ENCODE data around the gene ZNF804A. TPM values are rescaled to one million over a fixed set of nuclear protein-coding genes. Genes with fewer than 3 reads are reported as not detected.

ZNF804A gene
- total and polyA plus RNA-seq, 2 of the 4 experiments (the other 2 are of a cell fraction), result 2.2 to 2.7 TPM

GRCh38 chr2:184558713-184559464 lies 39.4 kb upstream of the ZNF804A start:
- dilution Hi-C loops (cut with HindIII; ENCODE audit: low sequenced_read_pairs, unreplicated experiment), result no loop called here
- H2BK120ac ChIP-seq (ENCODE audit: low read depth, low read length), result no peak overlapping the region

More at GRCh38 chr2:184558713-184559464, 39.4 kb upstream of the ZNF804A start:
- TF ChIP-seq SMC3 (IDR thresholded peaks at IDR 0.05; ENCODE audit: low read depth, low read length), result no peak
- no peak for TF ChIP-seq RAD21 (IDR thresholded peaks at IDR 0.05; ENCODE audit: low read length)
- no peak for TF ChIP-seq USF2 (IDR thresholded peaks at IDR 0.05; ENCODE audit: low read depth, low read length)
- no peak for TF ChIP-seq CEBPB (IDR thresholded peaks at IDR 0.05; ENCODE audit: low read depth, low read length)
- TF ChIP-seq, protein P1, sequence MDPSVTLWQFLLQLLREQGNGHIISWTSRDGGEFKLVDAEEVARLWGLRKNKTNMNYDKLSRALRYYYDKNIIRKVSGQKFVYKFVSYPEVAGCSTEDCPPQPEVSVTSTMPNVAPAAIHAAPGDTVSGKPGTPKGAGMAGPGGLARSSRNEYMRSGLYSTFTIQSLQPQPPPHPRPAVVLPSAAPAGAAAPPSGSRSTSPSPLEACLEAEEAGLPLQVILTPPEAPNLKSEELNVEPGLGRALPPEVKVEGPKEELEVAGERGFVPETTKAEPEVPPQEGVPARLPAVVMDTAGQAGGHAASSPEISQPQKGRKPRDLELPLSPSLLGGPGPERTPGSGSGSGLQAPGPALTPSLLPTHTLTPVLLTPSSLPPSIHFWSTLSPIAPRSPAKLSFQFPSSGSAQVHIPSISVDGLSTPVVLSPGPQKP (IDR thresholded peaks at IDR 0.05; ENCODE audit: borderline replicate concordance, low read depth, low read length), result no peak
- no peak for TF ChIP-seq RFX5 (IDR thresholded peaks at IDR 0.05; ENCODE audit: low read depth, low read length)
- TF ChIP-seq CHD1 (IDR thresholded peaks at IDR 0.05; ENCODE audit: low read depth, low read length), result no peak
- Histone ChIP-seq H3K79me1 (ENCODE audit: low read depth in 1 of 2, low read length in 2 of 2) (no peaks in the 10 kb centered on the region), H3K9ac (ENCODE audit: low read depth, low read length) (no peak overlapping the region), H3K36me3 (ENCODE audit: control insufficient read depth, insufficient read depth, low read length) (no peaks in the 10 kb centered on the region), H3K4me1 (ENCODE audit: control insufficient read depth, insufficient read depth, low read length) (no peaks in the 10 kb centered on the region), H3K18ac (ENCODE audit: low read depth, low read length) (no peak overlapping the region), H2BK20ac (ENCODE audit: low read depth, low read length) (no peak overlapping the region), H2BK5ac (ENCODE audit: low read depth, low read length, poor library complexity, severe bottlenecking) (no peak overlapping the region), H3K4me3 (ENCODE audit: insufficient read depth, low read depth, low read length) (no peak overlapping the region), H3K14ac (replicated peaks; ENCODE audit: low read depth, low read length) (no peak overlapping the region), H3K23ac (ENCODE audit: low read depth, low read length) (no peak overlapping the region), H3K9me1 (ENCODE audit: insufficient read depth, low read length) (no peaks in the 10 kb centered on the region), H3K27me3 (ENCODE audit: control insufficient read depth, insufficient read depth, low read length) (no peaks in the 10 kb centered on the region), H4K5ac (ENCODE audit: low read depth, low read length) (no peak overlapping the region), H2AK9ac (replicated peaks; ENCODE audit: low read depth, low read length, poor library complexity) (no peak overlapping the region), H2AK5ac (ENCODE audit: low read depth, low read length) (no peak overlapping the region), H3K27ac (ENCODE audit: insufficient read depth, low read length) (no peak overlapping the region), H4K91ac (ENCODE audit: insufficient read depth, low read depth, low read length) (no peak overlapping the region), H3K56ac (ENCODE audit: extremely low read depth, insufficient read depth, low read length) (no peak overlapping the region), H3K4me2 (ENCODE audit: low read depth, low read length) (no peak overlapping the region), H4K8ac (ENCODE audit: low read depth in 2 of 2, low read length in 2 of 2) (no peak overlapping the region), H3K9me3 (ENCODE audit: control insufficient read depth, insufficient read depth, low read length) (no peaks in the 10 kb centered on the region), H4K20me1 (ENCODE audit: insufficient read depth, low read length) (no peaks in the 10 kb centered on the region), H2BK15ac (ENCODE audit: low read depth, low read length) (no peak overlapping the region), H3K4ac (ENCODE audit: low read depth, low read length) (no peak overlapping the region), H2AFZ (replicated peaks; ENCODE audit: low read length, poor library complexity) (no peak overlapping the region)
- CTCF ChIA-PET, result no interaction called here
- intact Hi-C loops (cut with micrococcal nuclease) (loop anchor here (1.0 kb wide), 1 partner anchor 13 kb away; no protein-coding TSS in a partner anchor), in situ Hi-C loops (cut with MboI; ENCODE audit: low sequenced_read_pairs) (no loop called here)
- POLR2A ChIA-PET (ENCODE audit: unreplicated experiment), result no interaction called here
- DNase-seq, result no peak
- no peak for ATAC-seq (ENCODE audit: low read depth)
- no TSS peak for BruUV-seq (replicated peaks)
- WGBS, 2 experiments (ENCODE audit: extremely low coverage in 2 of 2, insufficient read length in 1 of 2), result no CpG with 5 or more reads among the region's 5 CpGs
